ENCODE measurements around the gene BCAS1. TPM values are rescaled to one million over a fixed set of nuclear protein-coding genes. Genes with fewer than 3 reads are reported as not detected.

BCAS1 gene
- total RNA-seq, 1 experiment from 2014 or later: 0.17 TPM

- RAD21 ChIA-PET (ENCODE audit: low non-redundant PET in 1 of 2, low total read pairs in 2 of 2, uncharacterized antibody in 2 of 2, unreplicated experiment in 2 of 2): no interaction called here
- POLR2A ChIA-PET: no interaction called here
- BruUV-seq (replicated peaks): no TSS peak
- Histone ChIP-seq H3K9ac (ENCODE audit: low read length) (no peak overlapping the region), H2AFZ (ENCODE audit: low read depth, low read length, poor library complexity, severe bottlenecking) (no peak overlapping the region), H4K20me1 (ENCODE audit: insufficient read depth) (no peaks in the 10 kb centered on the region), H3K27ac (ENCODE audit: low read depth, low read length) (no peak overlapping the region), H3K79me2 (ENCODE audit: insufficient read depth, low read length) (no peaks in the 10 kb centered on the region), H3K27me3 (ENCODE audit: insufficient read depth, low read length) (no peaks in the 10 kb centered on the region), H3K4me2 (ENCODE audit: low read length) (no peak overlapping the region), H3K9me2 (ENCODE audit: insufficient read depth) (no peaks in the 10 kb centered on the region), H3K4me1 (ENCODE audit: control insufficient read depth in 1 of 2, insufficient read depth in 2 of 2, low read length in 2 of 2) (no peaks in the 10 kb centered on the region), H3K4me3 (replicated peaks in 1 of 2; ENCODE audit: low read depth in 1 of 2, low read length in 2 of 2) (no peak overlapping the region), H3K9me3 (ENCODE audit: control insufficient read depth in 1 of 2, insufficient read depth in 1 of 2, low read depth in 1 of 2, low read length in 2 of 2) (no peaks in the 10 kb centered on the region), H3K36me3 (ENCODE audit: control insufficient read depth in 1 of 2, insufficient read depth in 2 of 2, low read length in 2 of 2) (no peaks in the 10 kb centered on the region)
- TF ChIP-seq MAX (IDR thresholded peaks at IDR 0.05) (no peak), YY1 (IDR thresholded peaks at IDR 0.05; ENCODE audit: extremely low read depth, insufficient replicate concordance, low read depth, low read length) (no peak), EZH2 (IDR thresholded peaks at IDR 0.05) (no peak), POLR2A (IDR thresholded peaks at IDR 0.05; ENCODE audit: borderline replicate concordance, extremely low read depth, insufficient read depth, insufficient read length) (no peak), SIN3A (IDR thresholded peaks at IDR 0.05; ENCODE audit: low read depth) (no peak), ZFX (IDR thresholded peaks at IDR 0.05) (no peak), ZNF274 (IDR thresholded peaks at IDR 0.05; ENCODE audit: low read depth, low read length) (no peak), EGR1 (IDR thresholded peaks at IDR 0.05; ENCODE audit: low read depth) (no peak)
- intact Hi-C loops (cut with micrococcal nuclease): no loop called here
- CTCF ChIA-PET: no interaction called here
- ATAC-seq (no peak), DNase-seq (ENCODE audit: low read depth, low spot score) (no peak)
Observed at GRCh38 chr20:54041336-54041735, 29.1 kb downstream of the BCAS1 start.

DNA sequence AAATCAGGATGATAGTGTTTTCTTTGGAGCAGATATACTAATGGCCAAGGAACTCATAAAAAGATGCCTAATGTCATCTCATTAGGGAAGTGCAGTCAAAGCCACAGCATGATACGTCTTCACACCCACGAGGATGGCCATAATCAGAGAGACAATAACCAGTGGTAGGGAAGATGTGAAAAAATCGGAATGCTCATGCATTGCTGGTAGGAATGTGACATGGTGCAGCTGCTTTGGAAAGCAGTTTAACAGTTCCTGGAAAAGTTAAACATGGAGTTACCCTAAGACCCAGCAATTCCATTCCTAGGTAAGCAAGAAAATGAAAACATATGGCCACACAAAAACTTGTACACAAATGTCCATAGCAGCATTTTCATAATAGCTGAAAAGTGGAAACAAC lies 29.9 kb downstream of the BCAS1 start:
- Histone ChIP-seq H3K9me2 (ENCODE audit: insufficient read depth) (no peaks in the 10 kb centered on the region), H3K27me3 (ENCODE audit: insufficient read depth, low read length) (no peaks in the 10 kb centered on the region), H3K4me2 (ENCODE audit: low read length) (no peak overlapping the region), H3K4me1 (ENCODE audit: control insufficient read depth in 1 of 2, insufficient read depth in 2 of 2, low read length in 2 of 2) (no peaks in the 10 kb centered on the region), H3K4me3 (replicated peaks in 1 of 2; ENCODE audit: low read depth in 1 of 2, low read length in 2 of 2) (no peak overlapping the region), H3K9ac (ENCODE audit: low read length) (no peak overlapping the region), H2AFZ (ENCODE audit: low read depth, low read length, poor library complexity, severe bottlenecking) (no peak overlapping the region), H3K79me2 (ENCODE audit: insufficient read depth, low read length) (no peaks in the 10 kb centered on the region), H3K27ac (ENCODE audit: low read depth, low read length) (no peak overlapping the region), H4K20me1 (ENCODE audit: insufficient read depth) (no peaks in the 10 kb centered on the region), H3K9me3 (ENCODE audit: control insufficient read depth in 1 of 2, insufficient read depth in 1 of 2, low read depth in 1 of 2, low read length in 2 of 2) (no peaks in the 10 kb centered on the region), H3K36me3 (ENCODE audit: control insufficient read depth in 1 of 2, insufficient read depth in 2 of 2, low read length in 2 of 2) (no peaks in the 10 kb centered on the region)
- BruUV-seq (replicated peaks): no TSS peak
- ChIA-PET RAD21 (ENCODE audit: low non-redundant PET in 1 of 2, low total read pairs in 2 of 2, uncharacterized antibody in 2 of 2, unreplicated experiment in 2 of 2) (no interaction called here), CTCF (no interaction called here), POLR2A (no interaction called here)
- no peak for ATAC-seq
- intact Hi-C loops (cut with micrococcal nuclease): no loop called here
- no peak for DNase-seq (ENCODE audit: low read depth, low spot score)
- no peak for TF ChIP-seq SIN3A (IDR thresholded peaks at IDR 0.05; ENCODE audit: low read depth)
- no peak for TF ChIP-seq YY1 (IDR thresholded peaks at IDR 0.05; ENCODE audit: extremely low read depth, insufficient replicate concordance, low read depth, low read length)
- TF ChIP-seq, protein P1, sequence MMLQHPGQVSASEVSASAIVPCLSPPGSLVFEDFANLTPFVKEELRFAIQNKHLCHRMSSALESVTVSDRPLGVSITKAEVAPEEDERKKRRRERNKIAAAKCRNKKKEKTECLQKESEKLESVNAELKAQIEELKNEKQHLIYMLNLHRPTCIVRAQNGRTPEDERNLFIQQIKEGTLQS (IDR thresholded peaks at IDR 0.05): no peak
- TF ChIP-seq SRF (IDR thresholded peaks at IDR 0.05; ENCODE audit: low read depth): no peak
- TF ChIP-seq RAD21 (IDR thresholded peaks at IDR 0.05; ENCODE audit: low read depth): no peak
- no peak for TF ChIP-seq POLR2AphosphoS5 (IDR thresholded peaks at IDR 0.05; ENCODE audit: low read depth, low read length)
- no peak for TF ChIP-seq ELF1 (IDR thresholded peaks at IDR 0.05; ENCODE audit: borderline replicate concordance, low read depth)
- TF ChIP-seq EZH2 (IDR thresholded peaks at IDR 0.05): no peak
- TF ChIP-seq, protein P2, sequence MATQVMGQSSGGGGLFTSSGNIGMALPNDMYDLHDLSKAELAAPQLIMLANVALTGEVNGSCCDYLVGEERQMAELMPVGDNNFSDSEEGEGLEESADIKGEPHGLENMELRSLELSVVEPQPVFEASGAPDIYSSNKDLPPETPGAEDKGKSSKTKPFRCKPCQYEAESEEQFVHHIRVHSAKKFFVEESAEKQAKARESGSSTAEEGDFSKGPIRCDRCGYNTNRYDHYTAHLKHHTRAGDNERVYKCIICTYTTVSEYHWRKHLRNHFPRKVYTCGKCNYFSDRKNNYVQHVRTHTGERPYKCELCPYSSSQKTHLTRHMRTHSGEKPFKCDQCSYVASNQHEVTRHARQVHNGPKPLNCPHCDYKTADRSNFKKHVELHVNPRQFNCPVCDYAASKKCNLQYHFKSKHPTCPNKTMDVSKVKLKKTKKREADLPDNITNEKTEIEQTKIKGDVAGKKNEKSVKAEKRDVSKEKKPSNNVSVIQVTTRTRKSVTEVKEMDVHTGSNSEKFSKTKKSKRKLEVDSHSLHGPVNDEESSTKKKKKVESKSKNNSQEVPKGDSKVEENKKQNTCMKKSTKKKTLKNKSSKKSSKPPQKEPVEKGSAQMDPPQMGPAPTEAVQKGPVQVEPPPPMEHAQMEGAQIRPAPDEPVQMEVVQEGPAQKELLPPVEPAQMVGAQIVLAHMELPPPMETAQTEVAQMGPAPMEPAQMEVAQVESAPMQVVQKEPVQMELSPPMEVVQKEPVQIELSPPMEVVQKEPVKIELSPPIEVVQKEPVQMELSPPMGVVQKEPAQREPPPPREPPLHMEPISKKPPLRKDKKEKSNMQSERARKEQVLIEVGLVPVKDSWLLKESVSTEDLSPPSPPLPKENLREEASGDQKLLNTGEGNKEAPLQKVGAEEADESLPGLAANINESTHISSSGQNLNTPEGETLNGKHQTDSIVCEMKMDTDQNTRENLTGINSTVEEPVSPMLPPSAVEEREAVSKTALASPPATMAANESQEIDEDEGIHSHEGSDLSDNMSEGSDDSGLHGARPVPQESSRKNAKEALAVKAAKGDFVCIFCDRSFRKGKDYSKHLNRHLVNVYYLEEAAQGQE (IDR thresholded peaks at IDR 0.05; ENCODE audit: low read depth): no peak
- no peak for TF ChIP-seq ZNF274 (IDR thresholded peaks at IDR 0.05; ENCODE audit: low read depth, low read length)
- TF ChIP-seq MAX (IDR thresholded peaks at IDR 0.05): no peak
- no peak for TF ChIP-seq ZFX (IDR thresholded peaks at IDR 0.05)
- TF ChIP-seq POLR2A (IDR thresholded peaks at IDR 0.05; ENCODE audit: borderline replicate concordance, extremely low read depth, insufficient read depth, insufficient read length): no peak
- TF ChIP-seq TCF7L2 (IDR thresholded peaks at IDR 0.05; ENCODE audit: borderline replicate concordance, extremely low read depth, insufficient read depth, insufficient read length): no peak
- TF ChIP-seq CEBPB (IDR thresholded peaks at IDR 0.05; ENCODE audit: low read depth): no peak
